HCT116 (cell line): ENCODE measurements around the gene SERF2. TPM values are rescaled to one million over a fixed set of nuclear protein-coding genes. Genes with fewer than 3 reads are reported as not detected.
"Not testable (repeated sequence)": the region's sequence is repeated elsewhere in the genome, so short reads cannot be mapped to it uniquely, and the experiment has no call there.

Experiments used
- ATAC-seq: fragments of 200-7000 bp; cut with Tn5 transposase; 2 replicates; pipeline ENCODE4 v1.9.1; 2020; ENCODE audit warnings: mild to moderate bottlenecking, moderate library complexity
- BruUV-seq: library from RNA; stranded (reverse); fragments of 400-500 nt; replicated peaks from 2 replicates; lab custom pipeline; 2021; lab: Mats Ljungman, UMichigan
- CTCF ChIA-PET: fragments of 300-600 bp; sonication (Branson Sonifier 250); formaldehyde crosslinking; loops from one replicate; lab custom pipeline; 2021; ENCODE audit warnings: antibody characterized with exemption; lab: Charles Lee
- POLR2A ChIA-PET: fragments of 300-600, 350-600 bp; sonication (Branson Sonifier 250); formaldehyde crosslinking; loops from one replicate; lab custom pipeline; 2021; ENCODE audit warnings: antibody characterized with exemption; lab: Charles Lee
- RAD21 ChIA-PET, 2 experiments: fragments of 300-600 bp; sonication (Branson Sonifier 250); formaldehyde crosslinking; loops; one replicate each; lab custom pipeline; 2023; ENCODE audit warnings: low total read pairs in 2 of 2; ENCODE audit not compliant: uncharacterized antibody in 2 of 2, unreplicated experiment in 2 of 2, low non-redundant PET in 1 of 2; lab: Charles Lee
- DNase-seq: peaks from one replicate; pipeline ENCODE4 v3.0.0-alpha.2; 2010; ENCODE audit warnings: low read depth, low spot score
- H2AFZ ChIP-seq: fragments of 200-600 bp; shearing (Covaris generic), sonication (generic); 2 replicates; pipeline ENCODE4 v1.6.1; 2017; ENCODE audit warnings: low read depth, mixed run types, mixed read lengths, antibody characterized with exemption, low read length; ENCODE audit not compliant: poor library complexity, severe bottlenecking
- H3K27ac ChIP-seq: 2 replicates; pipeline ENCODE4 v1.5.1; 2012; ENCODE audit warnings: low read depth, low read length
- H3K27me3 ChIP-seq: fragments of 200-600 bp; sonication (generic); 2 replicates; pipeline ENCODE4 v1.6.1; 2016; ENCODE audit warnings: mixed run types, low read length, mixed read lengths; ENCODE audit not compliant: insufficient read depth
- H3K36me3 ChIP-seq, 2 experiments: fragments of 200-500 bp in 1 of 2; fragments of 200-600 bp in 1 of 2; sonication (Bioruptor generic) in 1 of 2; sonication (generic) in 1 of 2; 2 replicates each; pipeline versions ENCODE4 v1.5.1 to v1.6.1; 2014 to 2016; ENCODE audit warnings: low read length in 2 of 2, inconsistent platforms in 1 of 2, mixed read lengths in 1 of 2, mixed run types in 1 of 2; ENCODE audit not compliant: insufficient read depth in 2 of 2, control insufficient read depth in 1 of 2
- H3K4me1 ChIP-seq, 2 experiments: fragments of 200-600 bp in 1 of 2; sonication (generic) in 1 of 2; 2 replicates each; pipeline versions ENCODE4 v1.5.1 to v1.6.1; 2012 to 2017; ENCODE audit warnings: low read length in 2 of 2, inconsistent platforms in 1 of 2, mild to moderate bottlenecking in 1 of 2, mixed read lengths in 1 of 2, mixed run types in 1 of 2, moderate library complexity in 1 of 2; ENCODE audit not compliant: insufficient read depth in 2 of 2, control insufficient read depth in 1 of 2
- H3K4me2 ChIP-seq: fragments of 200-600 bp; sonication (generic); 2 replicates; pipeline ENCODE4 v1.6.1; 2017; ENCODE audit warnings: mixed run types, low read length, mixed read lengths
- H3K4me3 ChIP-seq, 2 experiments: fragments of 200-600 bp in 1 of 2; sonication (generic) in 1 of 2; replicated peaks in 1 of 2; 2 replicates each; pipeline ENCODE4 v1.5.1; 2011 to 2016; ENCODE audit warnings: low read length in 2 of 2, control low read depth in 1 of 2, low read depth in 1 of 2, mild to moderate bottlenecking in 1 of 2, mixed read lengths in 1 of 2, mixed run types in 1 of 2
- H3K79me2 ChIP-seq: fragments of 200-600 bp; sonication (generic); 2 replicates; pipeline ENCODE4 v1.6.1; 2017; ENCODE audit warnings: mild to moderate bottlenecking, mixed run types, low read length, moderate library complexity, mixed read lengths; ENCODE audit not compliant: insufficient read depth
- H3K9ac ChIP-seq: fragments of 200-600 bp; sonication (generic); 2 replicates; pipeline ENCODE4 v1.6.1; 2016; ENCODE audit warnings: low read length, mixed read lengths
- H3K9me2 ChIP-seq: fragments of 200-600 bp; sonication (generic), shearing (Covaris generic); 2 replicates; pipeline ENCODE4 v1.6.1; 2017; ENCODE audit warnings: mixed run types, mild to moderate bottlenecking, moderate library complexity; ENCODE audit not compliant: insufficient read depth
- H3K9me3 ChIP-seq, 2 experiments: fragments of 200-500 bp in 1 of 2; fragments of 200-600 bp in 1 of 2; sonication (Bioruptor generic) in 1 of 2; sonication (generic) in 1 of 2; 2 replicates each; pipeline ENCODE4 v1.6.1; 2014 to 2017; ENCODE audit warnings: low read length in 2 of 2, mixed read lengths in 2 of 2, inconsistent platforms in 1 of 2, low read depth in 1 of 2, mild to moderate bottlenecking in 1 of 2, mixed run types in 1 of 2, moderate library complexity in 1 of 2; ENCODE audit not compliant: control insufficient read depth in 1 of 2, insufficient read depth in 1 of 2
- H4K20me1 ChIP-seq: fragments of 200-600 bp; sonication (generic), shearing (Covaris generic); 2 replicates; pipeline ENCODE4 v1.6.1; 2017; ENCODE audit warnings: mixed run types, mild to moderate bottlenecking, moderate library complexity; ENCODE audit not compliant: insufficient read depth
- POLR2A ChIP-seq: IDR thresholded peaks from 2 replicates; pipeline ENCODE4 v1.7.0; 2011; ENCODE audit warnings: borderline replicate concordance; ENCODE audit not compliant: insufficient read depth, insufficient read length; ENCODE audit errors: extremely low read depth
- intact Hi-C: fragments of 100-400 bp; cut with micrococcal nuclease; formaldehyde crosslinking; loops from 2 replicates; pipeline ENCODE4 v1.10.0; 2022
- total RNA-seq: library from RNA; stranded (reverse); gene quantifications from one replicate; pipeline ENCODE4 v1.2.1, GENCODE V29; 2021; ENCODE audit not compliant: unreplicated experiment
- TF ChIP-seq, protein P1 (sequence below): IDR thresholded peaks from 2 replicates; pipeline ENCODE4 v1.6.1; 2011; ENCODE audit warnings: mild to moderate bottlenecking, low read length, moderate library complexity; ENCODE audit not compliant: insufficient replicate concordance; ENCODE audit errors: extremely low read depth

Gene SERF2
- total RNA-seq, 1 experiment from 2014 or later, result 656 TPM

DNA sequence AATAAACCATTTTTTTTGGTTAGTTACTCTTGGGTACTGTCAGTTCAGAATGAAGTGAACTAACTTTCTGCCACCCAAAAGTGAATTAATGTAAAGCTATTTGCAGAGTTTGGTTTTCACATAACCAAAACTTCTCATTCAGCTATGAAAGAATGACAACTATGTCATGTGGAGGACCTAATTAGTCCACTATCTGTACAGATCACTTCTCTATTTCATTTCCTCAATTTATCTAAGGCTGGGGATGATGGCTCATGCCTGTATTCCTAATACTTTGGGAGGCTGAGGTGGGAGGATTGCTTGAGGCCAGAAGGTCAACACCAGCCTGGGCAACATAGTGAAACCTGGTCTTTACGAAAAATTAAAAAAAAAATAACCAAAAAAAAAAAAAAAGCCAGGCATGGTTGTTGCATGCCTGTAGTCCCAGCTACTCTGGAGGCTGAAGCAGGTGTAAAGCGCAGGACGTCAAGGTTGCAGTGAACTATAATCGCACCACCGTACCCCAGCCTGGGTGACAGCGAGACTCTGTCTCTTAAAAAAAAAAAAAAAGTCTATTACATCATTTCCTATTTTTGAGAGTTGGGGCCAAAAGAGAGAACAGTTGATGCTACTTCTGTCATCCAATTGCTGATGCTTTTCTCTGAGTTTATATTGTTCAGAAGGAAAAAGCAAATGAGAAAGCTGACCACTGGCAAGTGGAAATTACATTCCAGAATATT lies 17.0 kb downstream of the SERF2 start:
- ATAC-seq (no peak), DNase-seq (no peak)
- POLR2A ChIA-PET, result no interaction called here
- Histone ChIP-seq H3K9me2 (no peaks in the 10 kb centered on the region), H2AFZ (no peak overlapping the region), H3K27ac (no peak overlapping the region), H3K9me3 (no peaks in the 10 kb centered on the region), H3K4me3 (no peak overlapping the region), H4K20me1 (no peaks in the 10 kb centered on the region), H3K4me2 (no peak overlapping the region), H3K4me1 (no peaks in the 10 kb centered on the region), H3K79me2 (no peaks in the 10 kb centered on the region), H3K27me3 (no peaks in the 10 kb centered on the region), H3K36me3 (peaks cover 71 to 73% of the 10 kb centered on the region in 2 experiments), H3K9ac (no peak overlapping the region)
- CTCF ChIA-PET, result no interaction called here
- intact Hi-C loops, result no loop called here
- RAD21 ChIA-PET, result no interaction called here
- no peak for TF ChIP-seq POLR2A
- TF ChIP-seq, protein P1, sequence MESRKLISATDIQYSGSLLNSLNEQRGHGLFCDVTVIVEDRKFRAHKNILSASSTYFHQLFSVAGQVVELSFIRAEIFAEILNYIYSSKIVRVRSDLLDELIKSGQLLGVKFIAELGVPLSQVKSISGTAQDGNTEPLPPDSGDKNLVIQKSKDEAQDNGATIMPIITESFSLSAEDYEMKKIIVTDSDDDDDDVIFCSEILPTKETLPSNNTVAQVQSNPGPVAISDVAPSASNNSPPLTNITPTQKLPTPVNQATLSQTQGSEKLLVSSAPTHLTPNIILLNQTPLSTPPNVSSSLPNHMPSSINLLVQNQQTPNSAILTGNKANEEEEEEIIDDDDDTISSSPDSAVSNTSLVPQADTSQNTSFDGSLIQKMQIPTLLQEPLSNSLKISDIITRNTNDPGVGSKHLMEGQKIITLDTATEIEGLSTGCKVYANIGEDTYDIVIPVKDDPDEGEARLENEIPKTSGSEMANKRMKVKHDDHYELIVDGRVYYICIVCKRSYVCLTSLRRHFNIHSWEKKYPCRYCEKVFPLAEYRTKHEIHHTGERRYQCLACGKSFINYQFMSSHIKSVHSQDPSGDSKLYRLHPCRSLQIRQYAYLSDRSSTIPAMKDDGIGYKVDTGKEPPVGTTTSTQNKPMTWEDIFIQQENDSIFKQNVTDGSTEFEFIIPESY, result no peak
- no TSS peak for BruUV-seq

- POLR2A ChIA-PET, result not testable (repeated sequence)
These were observed 22.9 kb downstream of the SERF2 start for GRCh38 chr15:43815064-43815463.

More at GRCh38 chr15:43815064-43815463, 22.9 kb downstream of the SERF2 start:
- H3K9ac ChIP-seq, intact Hi-C loops, BruUV-seq, DNase-seq, H3K4me3 ChIP-seq, ATAC-seq, H2AFZ ChIP-seq, H3K27ac ChIP-seq, CTCF ChIA-PET, H3K4me2 ChIP-seq, H3K27me3 ChIP-seq, H3K9me2 ChIP-seq, H3K9me3 ChIP-seq, RAD21 ChIA-PET, H4K20me1 ChIP-seq, H3K4me1 ChIP-seq: not testable (repeated sequence)
- Histone ChIP-seq H3K79me2 (peaks cover 37% of the 10 kb centered on the region), H3K36me3 (peaks cover 46 to 50% of the 10 kb centered on the region in 2 experiments)
